GM19438 (cell line): ENCODE results near the gene KRT7.

Experiments used
- ATAC-seq: cut with Tn5 transposase; IDR thresholded peaks from one replicate; pipeline ENCODE4 v1.9.1; 2021; ENCODE audit warnings: low read depth; ENCODE audit not compliant: unreplicated experiment

KRT7 gene

DNA sequence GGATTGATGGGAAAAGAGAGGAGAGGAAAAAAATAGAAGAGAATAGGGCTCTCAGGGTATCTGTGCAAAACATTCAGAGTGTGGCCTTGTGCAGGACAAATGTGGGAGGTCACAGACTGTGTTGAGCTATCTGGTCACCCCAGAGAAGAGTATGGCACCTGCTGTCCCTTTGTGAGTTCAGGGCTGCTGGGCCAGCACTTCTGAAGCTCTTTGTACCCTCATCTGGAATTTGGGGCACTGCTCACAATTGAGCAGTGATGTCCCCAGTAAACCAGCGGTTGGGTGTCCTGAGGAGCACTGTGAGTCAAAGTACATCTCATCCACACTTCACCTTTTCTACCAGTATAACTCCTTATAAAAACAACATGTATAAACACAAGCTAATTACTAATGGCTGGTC is 60.9 kb downstream of the KRT7 start:
- ATAC-seq, result no peak

DNA sequence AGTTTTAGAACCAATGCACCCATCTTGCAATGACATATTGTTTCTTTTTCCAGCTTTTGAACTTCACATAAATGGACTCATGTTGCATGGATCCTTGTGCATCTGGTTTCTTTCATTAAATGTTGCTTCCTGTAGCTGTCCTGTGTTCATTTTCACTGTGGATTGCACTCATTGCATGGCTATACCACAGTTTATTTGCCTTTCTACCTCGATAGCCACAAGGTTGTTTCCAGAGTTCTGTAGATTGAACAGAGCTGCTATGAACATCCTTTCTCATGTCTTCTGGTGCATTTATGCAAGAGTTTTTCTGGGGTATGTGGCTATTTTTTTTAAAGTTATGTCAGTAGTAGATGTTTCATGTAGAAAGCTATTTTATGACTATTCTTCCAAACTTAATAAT is 61.8 kb downstream of the KRT7 start:
- ATAC-seq, result no peak

DNA sequence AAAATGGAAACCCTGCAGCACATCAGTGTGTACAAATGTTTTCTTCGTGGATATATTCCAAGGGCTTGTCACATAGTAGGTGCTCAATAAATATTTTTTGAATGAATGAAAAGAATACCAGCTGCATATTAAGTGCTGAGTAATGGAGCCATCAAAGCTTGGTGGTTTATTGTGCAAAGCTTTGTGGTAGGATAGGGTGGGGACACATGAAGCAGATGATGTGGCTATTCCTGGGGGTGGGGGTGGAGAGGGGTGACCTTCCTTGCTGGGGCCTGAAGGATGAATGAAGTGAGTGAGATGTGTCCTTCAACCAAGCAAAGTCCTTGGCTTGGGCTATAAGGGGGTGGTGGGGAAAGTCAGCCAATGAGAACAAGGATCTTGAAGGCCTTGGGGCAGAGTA is 62.6 kb downstream of the KRT7 start:
- no peak for ATAC-seq

DNA sequence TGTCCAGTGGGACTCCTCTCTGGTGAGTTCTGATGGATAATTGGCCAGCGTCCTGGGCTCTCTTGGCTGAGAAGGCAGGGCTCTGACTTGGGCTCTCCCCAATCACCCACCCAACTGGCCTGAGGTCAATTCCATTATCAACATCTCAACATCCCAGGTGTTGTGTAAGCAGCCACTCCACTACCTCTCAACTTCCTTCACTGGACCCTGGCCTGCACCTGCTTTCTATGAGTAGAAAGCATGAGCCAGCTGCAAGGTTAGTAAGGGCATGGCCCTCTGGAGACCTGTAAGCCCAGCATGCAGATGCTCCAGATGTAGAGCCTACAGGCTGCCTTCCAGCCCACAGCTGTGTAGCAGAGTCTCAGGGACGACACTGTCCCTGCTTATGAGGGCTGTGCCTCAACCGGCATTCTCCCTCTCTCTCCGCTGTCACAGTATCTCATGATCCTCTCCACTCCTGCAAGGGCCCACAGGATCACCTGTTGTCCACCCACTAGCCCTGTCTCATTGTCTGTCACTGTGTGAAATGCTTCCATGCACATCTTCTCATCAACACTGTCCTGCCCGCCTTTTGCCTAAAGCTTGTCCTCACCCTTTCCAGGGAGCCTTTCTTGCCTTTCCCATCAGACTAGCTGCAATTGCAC is 63.7 kb downstream of the KRT7 start:
- ATAC-seq, result no peak
